GM15510 (cell line): ENCODE data around the gene DTX3.

Source experiments
- POLR2A ChIP-seq: IDR thresholded peaks from 3 replicates; pipeline ENCODE4 v1.6.1; 2011; ENCODE audit warnings: borderline replicate concordance; ENCODE audit not compliant: insufficient read length; ENCODE audit errors: extremely low read depth

The DTX3 gene

GRCh38 chr12:57620936-57621496, 16.4 kb downstream of the DTX3 start:
- no peak for TF ChIP-seq POLR2A

GRCh38 chr12:57621497-57622292, 17.1 kb downstream of the DTX3 start:
- no peak for TF ChIP-seq POLR2A

GRCh38 chr12:57622293-57623245, 17.9 kb downstream of the DTX3 start:
- no peak for TF ChIP-seq POLR2A

GRCh38 chr12:57623385-57623784, 18.8 kb downstream of the DTX3 start:
- TF ChIP-seq POLR2A = no peak

- no peak for TF ChIP-seq POLR2A
Observed at GRCh38 chr12:57623811-57624390, 19.3 kb downstream of the DTX3 start.

GRCh38 chr12:57624441-57625220, 20.0 kb downstream of the DTX3 start:
- no peak for TF ChIP-seq POLR2A

- no peak for TF ChIP-seq POLR2A
Observed at GRCh38 chr12:57625261-57626032, 20.8 kb downstream of the DTX3 start.

GRCh38 chr12:57626111-57626920, 21.7 kb downstream of the DTX3 start:
- TF ChIP-seq POLR2A = no peak

GRCh38 chr12:57626921-57627445, 22.4 kb downstream of the DTX3 start:
- no peak for TF ChIP-seq POLR2A

- no peak for TF ChIP-seq POLR2A
Observed at GRCh38 chr12:57627501-57628279, 23.1 kb downstream of the DTX3 start.

GRCh38 chr12:57628280-57629191, 23.9 kb downstream of the DTX3 start:
- TF ChIP-seq POLR2A = no peak
